Activated CD4-positive, alpha-beta T cell treated with anti-CD3 and anti-CD28 coated beads for 48 hours (primary cell): ENCODE measurements around the gene GNPAT.

Experiments used
- DNase-seq: peaks from one replicate; pipeline ENCODE4 v3.0.0-alpha.2; 2020

GNPAT gene

GRCh38 chr1:231214918-231215680 is 25.9 kb upstream of the GNPAT start:
- peak; percentile 5 for DNase-seq

- no peak for DNase-seq
These were observed 25.2 kb upstream of the GNPAT start for GRCh38 chr1:231215681-231216385.

- DNase-seq, result no peak
These were observed 24.5 kb upstream of the GNPAT start for GRCh38 chr1:231216498-231216897.

GRCh38 chr1:231217056-231217455 is 24.0 kb upstream of the GNPAT start:
- DNase-seq, result no peak

GRCh38 chr1:231218078-231218477 is 22.9 kb upstream of the GNPAT start:
- no peak for DNase-seq

- DNase-seq, result no peak
These were observed 21.3 kb upstream of the GNPAT start for GRCh38 chr1:231219422-231220401.

GRCh38 chr1:231220801-231221200 is 20.2 kb upstream of the GNPAT start:
- no peak for DNase-seq

- DNase-seq, result no peak
These were observed 14.9 kb upstream of the GNPAT start for GRCh38 chr1:231226156-231226555.

GRCh38 chr1:231231511-231231910 is 9.5 kb upstream of the GNPAT start:
- DNase-seq, result no peak

- no peak for DNase-seq
These were observed 7.9 kb upstream of the GNPAT start for GRCh38 chr1:231232870-231233734.

- DNase-seq, result no peak
These were observed 7.1 kb upstream of the GNPAT start for GRCh38 chr1:231233735-231234417.

- no peak for DNase-seq
These were observed 6.5 kb upstream of the GNPAT start for GRCh38 chr1:231234506-231234905.

GRCh38 chr1:231235526-231236207 is 5.3 kb upstream of the GNPAT start:
- no peak for DNase-seq

- DNase-seq, result no peak
These were observed 4.8 kb upstream of the GNPAT start for GRCh38 chr1:231236208-231236591.

- no peak for DNase-seq
These were observed 4.1 kb upstream of the GNPAT start for GRCh38 chr1:231236938-231237337.

- no peak for DNase-seq
These were observed 2.7 kb upstream of the GNPAT start for GRCh38 chr1:231238298-231238697.

- peak; percentile 22 for DNase-seq
These were observed 505 bp upstream of the GNPAT start for GRCh38 chr1:231240531-231240882.

GRCh38 chr1:231241750-231242149 is 738 bp downstream of the GNPAT start:
- peak; percentile 18 for DNase-seq

- DNase-seq, result no peak
These were observed 1.6 kb downstream of the GNPAT start for GRCh38 chr1:231242516-231243198.

- no peak for DNase-seq
These were observed 7.8 kb downstream of the GNPAT start for GRCh38 chr1:231248778-231249177.

- no peak for DNase-seq
These were observed 11.3 kb downstream of the GNPAT start for GRCh38 chr1:231252336-231252735.
